GM06990 (cell line): ENCODE measurements around the gene EEF1A1.

ENCODE experiments used
- DNase-seq: peaks from one replicate; pipeline ENCODE4 v3.0.0-alpha.2; 2011; ENCODE audit not compliant: insufficient read length; ENCODE audit errors: extremely low read depth
- H3K27me3 ChIP-seq: replicated peaks from 2 replicates; pipeline ENCODE4 v1.6.0; 2011; ENCODE audit warnings: low read length; ENCODE audit not compliant: control insufficient read depth, insufficient read depth
- H3K36me3 ChIP-seq: 2 replicates; pipeline ENCODE4 v1.5.1; 2011; ENCODE audit warnings: low read length; ENCODE audit not compliant: control insufficient read depth, insufficient read depth
- H3K4me3 ChIP-seq: replicated peaks from 2 replicates; pipeline ENCODE4 v1.5.1; 2011; ENCODE audit warnings: low read depth, mild to moderate bottlenecking, control low read depth, low read length
- CTCF ChIP-seq: IDR thresholded peaks from 2 replicates; pipeline ENCODE4 v1.5.1; 2011; ENCODE audit warnings: low read length, control low read depth, mild to moderate bottlenecking, inconsistent platforms; ENCODE audit not compliant: insufficient read depth, poor library complexity, severe bottlenecking

The EEF1A1 gene

DNA sequence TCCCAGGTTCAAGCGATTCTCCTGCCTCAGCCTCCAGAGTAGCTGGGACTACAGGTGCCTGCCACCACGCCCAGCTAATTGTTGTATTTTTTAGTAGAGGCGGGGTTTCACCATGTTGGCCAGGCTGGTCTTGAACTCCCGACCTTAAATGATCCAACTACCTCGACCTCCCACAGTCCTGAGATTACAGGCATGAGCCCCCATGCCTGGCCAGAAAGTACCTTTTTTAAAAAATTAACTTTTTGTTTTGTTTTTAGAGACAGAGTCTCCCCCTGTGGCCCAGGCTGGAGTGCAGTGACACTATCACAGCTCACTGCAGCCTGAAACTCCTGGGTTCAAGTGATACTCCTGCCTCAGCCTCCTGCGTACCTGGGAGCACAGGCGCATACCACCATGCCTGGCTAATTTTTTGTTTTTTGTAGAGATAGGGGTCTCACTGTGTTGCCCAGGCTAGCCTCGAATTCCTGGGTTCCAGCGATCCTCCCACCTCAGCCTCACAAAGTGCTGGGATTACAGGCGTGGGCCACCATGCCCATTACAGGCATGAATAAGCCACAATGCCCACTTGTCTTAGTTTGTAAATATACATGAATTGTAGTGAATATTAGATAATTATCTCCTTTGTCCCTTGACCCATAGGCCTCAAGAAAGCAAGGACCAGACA, 17.4 kb upstream of the EEF1A1 start:
- no peaks in the 10 kb centered on the region for H3K36me3 ChIP-seq
- H3K4me3 ChIP-seq = no peak overlapping the region
- TF ChIP-seq CTCF = no peak
- H3K27me3 ChIP-seq = no peaks in the 10 kb centered on the region
- no peak for DNase-seq

GRCh38 chr6:73537677-73538076, 16.8 kb upstream of the EEF1A1 start:
- TF ChIP-seq CTCF = no peak
- H3K36me3 ChIP-seq = no peaks in the 10 kb centered on the region

DNA sequence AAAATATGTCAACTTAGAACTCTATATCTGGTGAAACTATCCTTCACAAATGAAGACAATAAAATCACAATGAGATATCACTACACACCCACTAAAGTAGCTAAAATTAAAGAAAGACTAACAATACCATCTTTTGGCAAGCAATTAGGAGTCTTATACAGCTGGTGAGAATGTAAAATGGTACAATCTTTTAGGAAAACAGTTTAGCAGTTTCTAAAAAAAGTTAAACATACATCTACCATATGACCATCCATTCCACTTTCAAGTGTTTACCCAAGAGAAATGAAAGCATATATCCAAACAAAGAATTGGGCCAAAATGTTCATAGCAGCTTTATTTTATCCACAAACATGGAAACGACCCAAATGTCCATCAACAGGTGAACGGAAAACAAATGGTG, 13.8 kb upstream of the EEF1A1 start:
- Histone ChIP-seq H3K4me3 (no peak overlapping the region), H3K36me3 (no peaks in the 10 kb centered on the region), H3K27me3 (no peaks in the 10 kb centered on the region)
- no peak for DNase-seq
- no peak for TF ChIP-seq CTCF

More at GRCh38 chr6:73537677-73538076, 16.8 kb upstream of the EEF1A1 start:
- H3K4me3 ChIP-seq = no peak overlapping the region
- H3K27me3 ChIP-seq = no peaks in the 10 kb centered on the region
- no peak for DNase-seq

DNA sequence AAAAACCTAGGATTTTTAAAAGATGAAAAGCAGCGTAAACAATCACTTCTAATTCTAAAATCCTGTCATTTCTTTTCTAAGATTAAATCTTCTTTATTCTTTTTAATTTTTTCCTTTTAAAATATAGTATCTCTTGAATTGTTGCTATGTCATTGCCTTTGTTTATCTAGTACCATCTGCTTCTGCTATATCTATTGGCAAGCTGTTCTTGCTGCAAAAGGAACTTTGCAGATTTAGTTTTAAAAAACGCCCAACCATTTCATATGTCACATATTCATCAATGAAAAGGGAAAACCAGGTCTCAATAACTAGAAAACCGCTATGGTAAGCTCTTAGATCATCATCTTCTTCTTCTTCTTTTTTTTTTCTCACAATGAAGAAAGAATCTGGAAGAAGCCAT, 11.5 kb upstream of the EEF1A1 start:
- TF ChIP-seq CTCF = no peak
- Histone ChIP-seq H3K27me3 (no peaks in the 10 kb centered on the region), H3K36me3 (no peaks in the 10 kb centered on the region), H3K4me3 (no peak overlapping the region)
- no peak for DNase-seq

- no peak for DNase-seq
- no peak for TF ChIP-seq CTCF
- H3K27me3 ChIP-seq = no peaks in the 10 kb centered on the region
- H3K4me3 ChIP-seq = no peak overlapping the region
- H3K36me3 ChIP-seq = no peaks in the 10 kb centered on the region
Observed at GRCh38 chr6:73528897-73529296, 8.1 kb upstream of the EEF1A1 start.
